ENCODE data around the gene DIS3L2. TPM values are rescaled to one million over a fixed set of nuclear protein-coding genes. Genes with fewer than 3 reads are reported as not detected.

The DIS3L2 gene
- total RNA-seq, 4 donors from 2014 or later: 16.1 to 26.7 (median 22.0) TPM

GRCh38 chr2:232203166-232203891 lies 241.8 kb downstream of the DIS3L2 start:
- intact Hi-C loops (cut with DNase I): no loop called here
- H3K9me3 ChIP-seq: no peaks in the 10 kb centered on the region
- H3K36me3 ChIP-seq: peaks cover 0 to 5% (median 2%) of the 10 kb centered on the region in 4 donors
- DNase-seq (ENCODE audit: extremely low spot score): no peak
- 86% methylated on average over 5 of the region's 5 CpGs for WGBS
- H3K27me3 ChIP-seq: no peaks in the 10 kb centered on the region
- no peak for TF ChIP-seq POLR2A (IDR thresholded peaks at IDR 0.05; ENCODE audit: low read depth)
- no peak for TF ChIP-seq POLR2AphosphoS5 (IDR thresholded peaks at IDR 0.05)
- no peak for TF ChIP-seq EP300 (IDR thresholded peaks at IDR 0.05)
- TF ChIP-seq CTCF (IDR thresholded peaks at IDR 0.05): no peak
- no peak overlapping the region for H3K4me3 ChIP-seq
- H3K4me1 ChIP-seq: peaks cover 6 to 36% (median 32%) of the 10 kb centered on the region in 4 donors
- peak overlapping the region in 1 of 4 donors; percentile 46 for H3K27ac ChIP-seq (replicated peaks in 1 of 4)

- intact Hi-C loops (cut with DNase I): no loop called here
- 83% methylated on average over 5 of the region's 5 CpGs for WGBS
- Histone ChIP-seq H3K36me3 (no peaks in the 10 kb centered on the region), H3K4me1 (peaks cover 6 to 36% (median 32%) of the 10 kb centered on the region in 4 donors), H3K4me3 (no peak overlapping the region), H3K9me3 (no peaks in the 10 kb centered on the region), H3K27ac (replicated peaks in 1 of 4) (peak overlapping the region; percentile 34 to 57 (median 42)), H3K27me3 (no peaks in the 10 kb centered on the region)
- DNase-seq (ENCODE audit: extremely low spot score): no peak
- TF ChIP-seq POLR2AphosphoS5 (IDR thresholded peaks at IDR 0.05): no peak
- TF ChIP-seq EP300 (IDR thresholded peaks at IDR 0.05): no peak
- TF ChIP-seq POLR2A (IDR thresholded peaks at IDR 0.05; ENCODE audit: low read depth): no peak
- no peak for TF ChIP-seq CTCF (IDR thresholded peaks at IDR 0.05)
These were observed 242.4 kb downstream of the DIS3L2 start for GRCh38 chr2:232203936-232204335.

DNA sequence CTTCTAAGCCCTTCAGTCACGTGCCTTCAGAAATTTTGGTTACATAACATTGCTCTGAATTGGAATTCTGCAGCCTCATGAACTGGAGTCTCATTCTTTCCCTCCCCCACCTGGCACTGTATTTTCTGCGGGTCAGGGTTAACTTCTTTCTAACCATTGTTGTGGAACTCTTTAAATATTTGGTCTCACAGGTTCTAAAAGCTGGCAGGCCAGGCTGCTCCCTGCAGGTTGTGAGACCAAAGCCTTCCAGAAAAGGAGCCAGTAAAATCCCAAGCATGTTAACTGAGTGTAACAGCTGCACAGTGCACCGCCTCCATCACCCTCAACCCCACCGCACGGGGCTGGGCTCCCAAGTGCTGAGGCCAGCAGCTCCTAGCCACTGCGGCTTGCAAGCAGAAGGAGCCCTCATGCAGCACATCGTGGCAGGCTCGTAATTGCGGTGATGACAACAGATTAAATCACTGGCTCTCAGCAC lies 243.0 kb downstream of the DIS3L2 start:
- Histone ChIP-seq H3K36me3 (no peaks in the 10 kb centered on the region), H3K4me1 (peaks cover 6 to 36% (median 32%) of the 10 kb centered on the region in 4 donors), H3K9me3 (no peaks in the 10 kb centered on the region), H3K27ac (replicated peaks in 1 of 4) (peak overlapping the region; percentile 34 to 57 (median 42)), H3K4me3 (no peak overlapping the region), H3K27me3 (no peaks in the 10 kb centered on the region)
- DNase-seq (ENCODE audit: extremely low spot score): no peak
- 27% methylated on average over 9 of the region's 9 CpGs for WGBS
- intact Hi-C loops (cut with DNase I): no loop called here
- TF ChIP-seq POLR2A (IDR thresholded peaks at IDR 0.05; ENCODE audit: low read depth) (no peak), EP300 (IDR thresholded peaks at IDR 0.05) (no peak), POLR2AphosphoS5 (IDR thresholded peaks at IDR 0.05) (peak in 1 of 2 donors; percentile 12)

DNA sequence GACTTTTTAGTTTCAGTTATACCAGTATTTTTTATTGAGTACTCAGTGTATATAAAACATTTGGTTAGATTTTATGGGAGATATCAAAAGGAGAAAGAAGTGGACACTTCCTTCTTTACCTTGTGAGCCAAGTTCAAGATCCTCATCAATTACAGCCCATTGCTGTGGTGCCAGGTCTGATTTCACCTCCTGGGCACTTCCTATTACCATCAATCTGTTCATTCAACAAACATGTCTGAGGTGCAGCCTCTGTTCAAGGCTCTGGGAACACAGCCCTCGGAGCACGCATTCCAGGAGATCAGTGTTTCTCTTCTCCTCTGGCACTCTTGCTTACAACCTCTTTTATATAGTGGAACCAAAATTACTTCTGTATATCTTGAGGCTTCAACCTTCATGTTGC lies 245.7 kb downstream of the DIS3L2 start:
- Histone ChIP-seq H3K27me3 (no peaks in the 10 kb centered on the region), H3K27ac (replicated peaks in 1 of 4) (no peak overlapping the region), H3K36me3 (peaks cover 6 to 23% (median 10%) of the 10 kb centered on the region in 4 donors), H3K4me1 (peaks cover 6 to 36% (median 32%) of the 10 kb centered on the region in 4 donors), H3K4me3 (no peak overlapping the region), H3K9me3 (no peaks in the 10 kb centered on the region)
- TF ChIP-seq EP300 (IDR thresholded peaks at IDR 0.05): no peak
- no peak for TF ChIP-seq CTCF (IDR thresholded peaks at IDR 0.05)
- no peak for TF ChIP-seq POLR2A (IDR thresholded peaks at IDR 0.05; ENCODE audit: low read depth)
- TF ChIP-seq POLR2AphosphoS5 (IDR thresholded peaks at IDR 0.05): no peak
- DNase-seq (ENCODE audit: extremely low spot score): no peak
- intact Hi-C loops (cut with DNase I): no loop called here
- WGBS: 46% methylated on average over 2 of the region's 2 CpGs

DNA sequence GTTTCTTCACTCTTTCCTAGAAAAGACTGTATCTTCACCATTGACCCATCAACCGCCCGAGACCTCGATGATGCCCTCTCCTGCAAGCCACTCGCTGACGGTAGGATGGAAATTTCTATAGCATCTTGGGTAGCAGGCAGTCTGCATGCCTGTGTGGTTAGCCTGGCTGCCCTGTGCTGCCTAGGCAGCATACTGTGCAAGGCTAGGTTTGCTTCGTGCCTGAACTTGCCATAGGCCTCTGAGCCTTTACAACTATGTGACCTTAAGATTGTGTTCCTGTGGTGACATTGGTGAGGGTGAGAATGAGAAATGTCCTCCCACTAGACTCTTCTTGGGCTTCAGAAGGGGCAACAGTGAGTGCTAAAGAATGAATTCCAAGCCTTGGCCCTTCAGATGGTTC lies 248.8 kb downstream of the DIS3L2 start:
- TF ChIP-seq POLR2A (IDR thresholded peaks at IDR 0.05; ENCODE audit: low read depth) (no peak), EP300 (IDR thresholded peaks at IDR 0.05) (no peak), POLR2AphosphoS5 (IDR thresholded peaks at IDR 0.05) (no peak), CTCF (IDR thresholded peaks at IDR 0.05) (no peak)
- H3K4me3 ChIP-seq: no peak overlapping the region
- no peak overlapping the region for H3K27ac ChIP-seq (replicated peaks in 1 of 4)
- H3K9me3 ChIP-seq: no peaks in the 10 kb centered on the region
- intact Hi-C loops (cut with DNase I): no loop called here
- peaks cover 3 to 14% (median 11%) of the 10 kb centered on the region in 4 donors for H3K4me1 ChIP-seq
- H3K27me3 ChIP-seq: no peaks in the 10 kb centered on the region
- WGBS: 99% methylated on average over 6 of the region's 6 CpGs
- peaks cover 6 to 24% (median 10%) of the 10 kb centered on the region in 4 donors for H3K36me3 ChIP-seq
- DNase-seq (ENCODE audit: extremely low spot score): no peak

Data from esophagus muscularis mucosa (tissue), 4 donors.